GM23248 (cell line): ENCODE measurements around the gene SPEN. TPM values are rescaled to one million over a fixed set of nuclear protein-coding genes. Genes with fewer than 3 reads are reported as not detected.

Source experiments
- DNase-seq: peaks from one replicate; pipeline ENCODE4 v3.0.0-alpha.2; 2015
- H2AFZ ChIP-seq: fragments of 200-600 bp; sonication (generic); 2 replicates; pipeline ENCODE4 v1.6.1; 2016; ENCODE audit warnings: antibody characterized with exemption
- H3F3A ChIP-seq: fragments of 200-600 bp; sonication (generic); 2 replicates; pipeline ENCODE4 v1.6.1; 2016; ENCODE audit warnings: mild to moderate bottlenecking, antibody characterized with exemption, mixed run types; ENCODE audit not compliant: insufficient read depth
- H3K27ac ChIP-seq: fragments of 200-600 bp; sonication (generic); 2 replicates; pipeline ENCODE4 v1.5.1; 2016; ENCODE audit warnings: mild to moderate bottlenecking
- H3K27me3 ChIP-seq: fragments of 200-600 bp; sonication (generic); replicated peaks from 2 replicates; pipeline ENCODE4 v1.6.1; 2016; ENCODE audit warnings: mild to moderate bottlenecking; ENCODE audit not compliant: insufficient read depth
- H3K36me3 ChIP-seq: fragments of 200-600 bp; sonication (generic); 2 replicates; pipeline ENCODE4 v1.6.1; 2016; ENCODE audit warnings: low read depth, mild to moderate bottlenecking
- H3K4me1 ChIP-seq: fragments of 200-600 bp; sonication (generic); 2 replicates; pipeline ENCODE4 v1.6.1; 2016; ENCODE audit warnings: mild to moderate bottlenecking; ENCODE audit not compliant: insufficient read depth
- H3K4me2 ChIP-seq: fragments of 200-600 bp; sonication (generic); one replicate; pipeline ENCODE4 v1.6.1; 2016; ENCODE audit warnings: mild to moderate bottlenecking; ENCODE audit not compliant: unreplicated experiment
- H3K4me3 ChIP-seq: fragments of 200-600 bp; sonication (generic); 2 replicates; pipeline ENCODE4 v1.5.1; 2016; ENCODE audit warnings: mild to moderate bottlenecking
- H3K79me2 ChIP-seq: fragments of 200-600 bp; sonication (generic); 2 replicates; pipeline ENCODE4 v1.6.1; 2016; ENCODE audit warnings: mild to moderate bottlenecking; ENCODE audit not compliant: insufficient read depth
- H3K9ac ChIP-seq: fragments of 200-600 bp; sonication (generic); 2 replicates; pipeline ENCODE4 v1.6.1; 2016; ENCODE audit warnings: mild to moderate bottlenecking
- H3K9me2 ChIP-seq: fragments of 200-600 bp; sonication (generic); 2 replicates; pipeline ENCODE4 v1.6.1; 2016; ENCODE audit warnings: mixed run types, mild to moderate bottlenecking, moderate library complexity; ENCODE audit not compliant: insufficient read depth
- H3K9me3 ChIP-seq: fragments of 200-600 bp; sonication (generic); one replicate; pipeline ENCODE4 v1.6.1; 2017; ENCODE audit warnings: low read depth
- H4K20me1 ChIP-seq: fragments of 200-600 bp; sonication (generic); 2 replicates; pipeline ENCODE4 v1.6.0; 2016; ENCODE audit not compliant: insufficient read depth
- EZH2 ChIP-seq: fragments of 200-600 bp; sonication (generic); IDR thresholded peaks from 2 replicates; pipeline ENCODE4 v1.6.1; 2018; ENCODE audit warnings: antibody characterized with exemption, mild to moderate bottlenecking; ENCODE audit not compliant: insufficient read depth, poor library complexity, severe bottlenecking
- EZH2phosphoT487 ChIP-seq: fragments of 200-600 bp; sonication (generic); IDR thresholded peaks from 2 replicates; pipeline ENCODE4 v1.6.1; 2018; ENCODE audit warnings: antibody characterized with exemption, moderate library complexity, mild to moderate bottlenecking, low read depth; ENCODE audit not compliant: insufficient read depth
- WGBS, 2 experiments: methylation state at CpG; one replicate each; pipeline ENCODE4 v1.1.6; 2015 to 2017; ENCODE audit warnings: low lambda C conversion rate in 2 of 2, low coverage in 1 of 2; ENCODE audit errors: missing lambda C conversion rate in 2 of 2; 5-methylcytosine and 5-hydroxymethylcytosine counted together
- in situ Hi-C: fragments of 300-500 bp; cut with MboI; formaldehyde crosslinking; loops from 2 replicates; pipeline ENCODE4 v1.15.0; 2020
- polyA plus RNA-seq: library from polyadenylated mRNA; unstranded; fragments of >200 nt; fragmentation: Nextera tagmentation; extraction: Ambion mirVana; gene quantifications from 2 replicates; pipeline ENCODE4 v1.2.1, GENCODE V29; 2016
- total RNA-seq: library from RNA; depleted of rRNA; stranded (reverse); fragments of >200 nt; shearing (Covaris generic); gene quantifications from 2 replicates; pipeline ENCODE4 v1.2.3, GENCODE V29; 2014

The SPEN gene
- total and polyA plus RNA-seq, 2 experiments from 2014 or later: 16.5 to 17.2 TPM

DNA sequence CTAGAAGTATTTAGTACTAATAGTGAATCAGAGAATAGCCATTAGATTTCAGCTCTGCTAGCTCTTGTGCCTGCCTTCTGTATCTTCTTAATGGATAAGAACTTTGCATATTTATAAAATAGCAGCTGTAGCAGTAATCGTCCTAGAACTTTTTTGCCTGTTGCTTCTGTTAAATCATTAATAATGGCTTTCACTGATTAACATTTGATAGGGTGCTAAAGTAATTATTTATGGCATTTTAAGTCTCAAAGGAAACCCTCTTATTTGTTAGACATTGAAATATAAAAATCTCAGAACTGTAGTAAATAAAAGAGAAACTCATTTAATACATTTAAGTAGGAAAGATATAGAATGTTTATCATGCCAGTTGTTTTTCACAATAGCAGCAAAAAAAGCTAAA, 27.0 kb downstream of the SPEN start:
- H3K4me3 ChIP-seq: no peak overlapping the region
- H3K79me2 ChIP-seq: peaks cover 100% of the 10 kb centered on the region
- peaks cover 14% of the 10 kb centered on the region; the same call in 1 of the 2 replicates for H4K20me1 ChIP-seq
- H3K27me3 ChIP-seq: no peaks in the 10 kb centered on the region
- in situ Hi-C loops: no loop called here
- no peak for TF ChIP-seq EZH2
- H3K36me3 ChIP-seq: peaks cover 23% of the 10 kb centered on the region
- no peak overlapping the region for H2AFZ ChIP-seq
- H3K9me3 ChIP-seq: no peaks in the 10 kb centered on the region
- H3K4me1 ChIP-seq: peaks cover 11% of the 10 kb centered on the region; the same call in 1 of the 2 replicates
- H3F3A ChIP-seq: no peaks in the 10 kb centered on the region
- H3K9ac ChIP-seq: no peak overlapping the region
- H3K4me2 ChIP-seq: no peak overlapping the region
- H3K27ac ChIP-seq: no peak overlapping the region
- WGBS, 2 experiments: 52 to 80% methylated on average over 1 of the region's 1 CpG
- DNase-seq: no peak
- H3K9me2 ChIP-seq: no peaks in the 10 kb centered on the region

DNA sequence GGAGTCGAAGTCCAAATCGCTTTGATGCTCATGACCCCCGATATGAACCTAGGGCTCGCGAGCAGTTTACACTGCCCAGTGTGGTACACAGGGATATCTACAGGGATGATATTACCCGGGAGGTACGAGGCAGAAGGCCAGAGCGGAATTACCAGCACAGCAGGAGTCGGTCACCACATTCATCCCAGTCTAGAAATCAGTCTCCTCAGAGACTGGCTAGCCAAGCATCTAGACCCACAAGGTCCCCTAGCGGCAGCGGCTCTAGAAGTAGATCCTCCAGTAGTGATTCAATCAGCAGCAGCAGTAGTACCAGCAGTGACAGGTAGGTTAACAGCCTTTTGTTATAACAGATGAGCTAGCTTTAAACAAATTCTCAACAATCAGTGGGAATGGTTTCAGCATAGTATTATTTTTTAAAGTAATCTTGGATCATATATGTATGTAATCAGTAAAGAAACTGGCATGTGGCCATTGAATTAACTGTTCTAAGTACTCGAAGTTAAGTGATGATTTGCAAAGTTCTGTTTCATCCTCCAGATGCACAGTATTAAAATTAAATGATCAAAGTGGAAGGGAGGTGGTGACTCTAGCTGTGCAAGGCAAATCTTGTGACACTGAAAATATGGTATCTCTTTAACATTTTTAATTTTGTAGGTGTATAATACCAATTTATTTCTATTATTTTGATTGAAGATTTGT, 29.0 kb downstream of the SPEN start:
- no peaks in the 10 kb centered on the region for H3K4me1 ChIP-seq
- H3K4me3 ChIP-seq: no peak overlapping the region
- 91 to 92% methylated on average over 12 of the region's 12 CpGs for WGBS, 2 experiments
- no peak overlapping the region for H3K9ac ChIP-seq
- H4K20me1 ChIP-seq: peaks cover 4% of the 10 kb centered on the region; the same call in 1 of the 2 replicates
- peaks cover 23% of the 10 kb centered on the region for H3K36me3 ChIP-seq
- in situ Hi-C loops: no loop called here
- H2AFZ ChIP-seq: no peak overlapping the region
- H3K4me2 ChIP-seq: no peak overlapping the region
- TF ChIP-seq EZH2phosphoT487 (no peak), EZH2 (no peak)
- H3K9me2 ChIP-seq: no peaks in the 10 kb centered on the region
- H3F3A ChIP-seq: no peaks in the 10 kb centered on the region
- H3K27ac ChIP-seq: no peak overlapping the region
- no peaks in the 10 kb centered on the region for H3K27me3 ChIP-seq
- H3K79me2 ChIP-seq: peaks cover 100% of the 10 kb centered on the region
- no peaks in the 10 kb centered on the region for H3K9me3 ChIP-seq
- DNase-seq: no peak

DNA sequence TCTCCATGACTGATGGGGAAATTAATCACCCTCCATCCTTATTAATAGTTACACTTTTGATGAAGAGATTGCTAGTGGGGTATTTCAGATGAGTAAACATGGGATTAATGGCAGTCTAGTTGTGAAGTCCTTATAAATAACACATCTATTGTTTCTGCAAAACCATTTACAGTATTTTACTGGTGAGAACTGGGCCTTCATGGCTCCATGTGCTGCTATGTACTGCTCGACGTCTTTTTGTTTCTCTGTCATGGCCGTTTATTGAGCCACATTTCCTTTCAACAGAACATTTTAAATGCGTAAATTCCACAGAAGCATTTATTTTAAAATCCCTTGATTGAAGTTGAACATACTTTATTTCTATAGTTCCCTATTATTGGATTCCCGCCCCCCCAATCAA, 34.5 kb downstream of the SPEN start:
- Histone ChIP-seq H3K4me2 (no peak overlapping the region), H3K9me2 (no peaks in the 10 kb centered on the region), H3K36me3 (peaks cover 6% of the 10 kb centered on the region; the same call in 1 of the 2 replicates), H2AFZ (no peak overlapping the region), H3K9me3 (no peaks in the 10 kb centered on the region), H3K9ac (no peak overlapping the region), H3K79me2 (peaks cover 100% of the 10 kb centered on the region), H3K4me1 (peaks cover 17% of the 10 kb centered on the region), H3F3A (peaks cover 35% of the 10 kb centered on the region), H3K4me3 (no peak overlapping the region), H3K27me3 (no peaks in the 10 kb centered on the region), H4K20me1 (no peaks in the 10 kb centered on the region; the same call in 1 of the 2 replicates), H3K27ac (no peak overlapping the region)
- no peak for DNase-seq
- TF ChIP-seq EZH2 (no peak), EZH2phosphoT487 (no peak)
- WGBS, 2 experiments: 96 to 98% methylated on average over 5 of the region's 5 CpGs
- in situ Hi-C loops: no loop called here

DNA sequence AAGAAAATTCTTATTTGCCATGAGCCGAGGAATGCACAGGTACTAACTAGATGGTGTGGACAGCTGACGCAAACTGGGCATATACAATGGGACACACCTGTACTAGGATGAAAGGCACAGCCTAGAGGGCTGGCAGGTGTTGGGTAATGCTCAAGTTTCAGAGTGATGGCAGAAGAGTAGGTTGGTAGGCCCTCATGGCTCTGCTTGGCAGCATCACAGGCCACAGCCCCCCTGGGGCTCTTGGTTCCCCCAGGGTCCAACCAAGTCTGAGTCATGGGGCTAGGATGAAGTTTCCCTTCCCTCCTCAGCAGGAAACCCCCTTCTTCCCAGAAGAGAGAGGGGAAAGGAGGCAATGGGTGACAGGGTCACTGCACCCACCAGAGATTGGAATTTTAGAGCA, 35.2 kb downstream of the SPEN start:
- Histone ChIP-seq H3K36me3 (peaks cover 5% of the 10 kb centered on the region; the same call in 1 of the 2 replicates), H3K4me3 (no peak overlapping the region), H3F3A (peaks cover 41% of the 10 kb centered on the region), H2AFZ (no peak overlapping the region), H3K79me2 (peaks cover 100% of the 10 kb centered on the region), H3K9ac (no peak overlapping the region), H3K9me2 (no peaks in the 10 kb centered on the region), H3K27ac (no peak overlapping the region), H3K4me1 (peaks cover 20% of the 10 kb centered on the region), H4K20me1 (no peaks in the 10 kb centered on the region; the same call in 1 of the 2 replicates), H3K4me2 (no peak overlapping the region), H3K27me3 (no peaks in the 10 kb centered on the region), H3K9me3 (no peaks in the 10 kb centered on the region)
- in situ Hi-C loops: no loop called here
- TF ChIP-seq EZH2phosphoT487 (no peak), EZH2 (no peak)
- 96 to 100% methylated on average over 2 of the region's 2 CpGs for WGBS, 2 experiments
- DNase-seq: no peak

DNA sequence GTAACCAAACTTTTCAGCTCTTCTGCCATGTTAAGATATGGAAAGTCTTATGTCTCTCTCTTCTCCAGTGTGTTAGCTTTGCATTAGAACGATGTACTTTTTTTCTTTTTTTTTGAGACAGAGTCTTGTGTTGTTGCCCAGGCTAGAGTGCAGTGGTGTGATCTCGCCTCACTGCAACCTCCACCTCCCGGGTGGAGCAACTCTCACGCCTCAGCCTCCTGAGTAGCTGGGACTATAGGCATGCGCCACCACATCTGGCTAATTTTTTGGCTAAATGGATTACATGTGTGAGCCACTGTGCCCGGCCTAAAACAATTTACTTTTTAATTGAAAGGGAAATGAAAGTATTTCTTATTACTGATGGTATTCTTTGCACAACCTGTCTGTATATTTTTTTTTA, 35.8 kb downstream of the SPEN start:
- Histone ChIP-seq H3K27ac (no peak overlapping the region), H3K9ac (no peak overlapping the region), H3K9me2 (no peaks in the 10 kb centered on the region), H2AFZ (no peak overlapping the region), H3K9me3 (no peaks in the 10 kb centered on the region), H3K27me3 (no peaks in the 10 kb centered on the region), H4K20me1 (no peaks in the 10 kb centered on the region), H3F3A (peaks cover 42% of the 10 kb centered on the region), H3K4me3 (no peak overlapping the region), H3K79me2 (peaks cover 100% of the 10 kb centered on the region), H3K4me1 (peaks cover 20% of the 10 kb centered on the region), H3K4me2 (no peak overlapping the region), H3K36me3 (0 out of 2 replicates have a peak, but pooled peaks cover 5% of the 10 kb centered on the region)
- in situ Hi-C loops: no loop called here
- WGBS, 2 experiments: 41 to 42% methylated on average over 6 of the region's 6 CpGs
- TF ChIP-seq EZH2phosphoT487 (no peak), EZH2 (no peak)
- peak; percentile 9 for DNase-seq
